Stomach (tissue), 9 donors: ENCODE measurements around the gene TTYH3. TPM values are rescaled to one million over a fixed set of nuclear protein-coding genes. Genes with fewer than 3 reads are reported as not detected.

ENCODE experiments used
- DNase-seq, 2 donors: peaks; one replicate each; pipeline versions ENCODE4 v3.0.0 to v3.0.0-alpha.2; 2013 to 2019
- H3K27ac ChIP-seq, 5 donors: fragments of 200-600 bp in 4 of 5; sonication (generic) in 4 of 5; one replicate each; pipeline ENCODE4 v1.5.1; 2013 to 2019; ENCODE audit warnings: mild to moderate bottlenecking in 1 of 5, moderate library complexity in 1 of 5
- H3K27me3 ChIP-seq, 3 donors: fragments of 200-600 bp; sonication (generic); one replicate each; pipeline ENCODE4 v1.5.1; 2017 to 2019; ENCODE audit warnings: mixed run types in 1 of 3
- H3K36me3 ChIP-seq, 4 donors: fragments of 200-600 bp; sonication (generic); 1 replicate in 3 of 4; 2 replicates in 1 of 4; pipeline ENCODE4 v1.5.1; 2016 to 2019
- H3K4me1 ChIP-seq, 4 donors: fragments of 200-600 bp; sonication (generic); one replicate each; pipeline ENCODE4 v1.5.1; 2016 to 2019
- H3K4me3 ChIP-seq, 4 donors: fragments of 200-600 bp; sonication (generic) in 3 of 4; one replicate each; pipeline ENCODE4 v1.5.1; 2016 to 2019; ENCODE audit warnings: mild to moderate bottlenecking in 1 of 4
- H3K9me3 ChIP-seq, 4 donors: fragments of 200-600 bp; sonication (generic); one replicate each; pipeline ENCODE4 v1.5.1; 2016 to 2019
- CTCF ChIP-seq, 7 experiments: fragments of 450-650 bp in 4 of 7; fragments of 200-600 bp in 3 of 7; sonication (generic) in 3 of 7; IDR thresholded peaks; one replicate each; pipeline ENCODE4 v1.5.1; 2016 to 2019; ENCODE audit warnings: antibody characterized with exemption in 7 of 7, control low read depth in 2 of 7, mild to moderate bottlenecking in 1 of 7
- EP300 ChIP-seq: sonication (generic); formaldehyde crosslinking; IDR thresholded peaks from one replicate; pipeline ENCODE4 v1.6.1; 2017; ENCODE audit warnings: antibody characterized with exemption
- POLR2A ChIP-seq, 4 donors: fragments of 450-650 bp; IDR thresholded peaks; one replicate each; pipeline ENCODE4 v1.6.1; 2016; ENCODE audit warnings: antibody characterized with exemption in 4 of 4, control low read depth in 2 of 4, mild to moderate bottlenecking in 1 of 4, moderate library complexity in 1 of 4
- POLR2AphosphoS5 ChIP-seq, 3 donors: sonication (generic); formaldehyde crosslinking; IDR thresholded peaks; one replicate each; pipeline ENCODE4 v1.6.1; 2016; ENCODE audit warnings: antibody characterized with exemption in 3 of 3
- WGBS, 5 donors: extraction: QIAGEN DNeasy Blood & Tissue Kit in 3 of 5; methylation state at CpG; one replicate each; pipeline versions ENCODE4 v1.1.5 to v1.1.7; 2013 to 2018; 5-methylcytosine and 5-hydroxymethylcytosine counted together
- intact Hi-C: fragments of 100-400 bp; cut with DNase I; formaldehyde crosslinking; loops from one replicate; pipeline ENCODE4 v1.15.1; 2023; ENCODE audit warnings: low total_unique reads
- polyA plus RNA-seq, 3 donors: library from polyadenylated mRNA; stranded (reverse); fragments of 200-250 nt; gene quantifications; one replicate each; pipeline ENCODE4 v1.2.3, GENCODE V29; 2013
- total RNA-seq, 5 donors: library from RNA; depleted of rRNA; stranded (reverse); fragments of >200 nt; gene quantifications; one replicate each; pipeline versions ENCODE4 v1.1.0 to v1.2.3, GENCODE V29; 2014 to 2016
- donor health status: healthy with polysubstance abuse.
- donor health status: Bipolar disorder and iron deficiency.
- donor health status: healthy.

TTYH3 gene
- total and polyA plus RNA-seq, 8 donors: 4.1 to 79.1 (median 16.2) TPM

GRCh38 chr7:2700141-2700850 is 68.5 kb downstream of the TTYH3 start:
- Histone ChIP-seq H3K4me3 (no peak overlapping the region), H3K36me3 (no peaks in the 10 kb centered on the region), H3K27me3 (peaks cover 0 to 21% (median 0%) of the 10 kb centered on the region in 3 donors), H3K4me1 (peaks cover 0 to 4% (median 0%) of the 10 kb centered on the region in 4 donors), H3K27ac (no peak overlapping the region), H3K9me3 (no peaks in the 10 kb centered on the region)
- no peak for DNase-seq
- no peak for TF ChIP-seq CTCF (IDR thresholded peaks at IDR 0.05)
- no peak for TF ChIP-seq EP300
- no peak for TF ChIP-seq POLR2A (IDR thresholded peaks at IDR 0.05)
- TF ChIP-seq POLR2AphosphoS5 (IDR thresholded peaks at IDR 0.05): no peak
- WGBS, 5 donors: 89 to 93% (median 90%) methylated on average over 19 to 40 of the region's 40 CpGs
- intact Hi-C loops: no loop called here

- Histone ChIP-seq H3K4me1 (peaks cover 0 to 4% (median 0%) of the 10 kb centered on the region in 4 donors), H3K36me3 (no peaks in the 10 kb centered on the region), H3K27me3 (peaks cover 0 to 21% (median 0%) of the 10 kb centered on the region in 3 donors), H3K27ac (no peak overlapping the region), H3K9me3 (no peaks in the 10 kb centered on the region), H3K4me3 (no peak overlapping the region)
- DNase-seq: no peak
- intact Hi-C loops: no loop called here
- 82 to 88% (median 86%) methylated on average over 17 of the region's 17 CpGs for WGBS, 5 donors
- TF ChIP-seq POLR2A (IDR thresholded peaks at IDR 0.05) (no peak), EP300 (no peak), CTCF (IDR thresholded peaks at IDR 0.05) (no peak), POLR2AphosphoS5 (IDR thresholded peaks at IDR 0.05) (no peak)
Observed at GRCh38 chr7:2701424-2701823, 69.6 kb downstream of the TTYH3 start.

- WGBS, 5 donors: 54 to 67% (median 60%) methylated on average over 11 to 12 of the region's 12 CpGs
- Histone ChIP-seq H3K4me1 (peaks cover 0 to 4% (median 0%) of the 10 kb centered on the region in 4 donors), H3K9me3 (no peaks in the 10 kb centered on the region), H3K27me3 (peaks cover 0 to 21% (median 0%) of the 10 kb centered on the region in 3 donors), H3K27ac (no peak overlapping the region), H3K36me3 (no peaks in the 10 kb centered on the region), H3K4me3 (no peak overlapping the region)
- no peak for DNase-seq
- TF ChIP-seq POLR2A (IDR thresholded peaks at IDR 0.05) (no peak), POLR2AphosphoS5 (IDR thresholded peaks at IDR 0.05) (no peak), CTCF (IDR thresholded peaks at IDR 0.05) (no peak), EP300 (no peak)
- intact Hi-C loops: no loop called here
Observed at GRCh38 chr7:2701832-2702593, 70.2 kb downstream of the TTYH3 start.

- no peak overlapping the region for H3K4me3 ChIP-seq
- DNase-seq: no peak
- intact Hi-C loops: no loop called here
- no peak overlapping the region for H3K27ac ChIP-seq
- TF ChIP-seq EP300 (no peak), POLR2A (IDR thresholded peaks at IDR 0.05) (no peak), CTCF (IDR thresholded peaks at IDR 0.05) (no peak), POLR2AphosphoS5 (IDR thresholded peaks at IDR 0.05) (no peak)
- 71 to 81% (median 77%) methylated on average over 18 to 22 of the region's 22 CpGs for WGBS, 5 donors
- H3K4me1 ChIP-seq: peaks cover 0 to 4% (median 0%) of the 10 kb centered on the region in 4 donors
- H3K36me3 ChIP-seq: no peaks in the 10 kb centered on the region
- H3K27me3 ChIP-seq: peaks cover 0 to 21% (median 0%) of the 10 kb centered on the region in 3 donors
- no peaks in the 10 kb centered on the region for H3K9me3 ChIP-seq
Observed at GRCh38 chr7:2702594-2702957, 70.8 kb downstream of the TTYH3 start.
